Common myeloid progenitor, CD34-positive (primary cell): ENCODE data around the gene HOXA9.

Source experiments
- CTCF ChIA-PET: fragments of 350-600 bp; sonication (Branson Sonifier 250); formaldehyde crosslinking; loops from one replicate; lab custom pipeline; 2021; ENCODE audit warnings: antibody characterized with exemption; lab: Charles Lee
- POLR2A ChIA-PET: fragments of 350-600 bp; sonication (Branson Sonifier 250); formaldehyde crosslinking; loops from one replicate; lab custom pipeline; 2021; ENCODE audit warnings: antibody characterized with exemption; lab: Charles Lee
- DNase-seq, 3 donors: peaks; one replicate each; pipeline versions ENCODE4 v3.0.0 to v3.0.0-alpha.2; 2013
- H3K27ac ChIP-seq, 2 experiments: 1 replicate in 1 of 2; 2 replicates in 1 of 2; pipeline ENCODE4 v1.7.0; 2013; ENCODE audit warnings: inconsistent platforms in 2 of 2, low read length in 2 of 2, mild to moderate bottlenecking in 2 of 2, low read depth in 1 of 2, moderate library complexity in 1 of 2; ENCODE audit not compliant: severe bottlenecking in 2 of 2, insufficient read depth in 1 of 2, poor library complexity in 1 of 2
- H3K27me3 ChIP-seq, 5 experiments: replicated peaks in 2 of 5; 1 replicate in 3 of 5; 2 replicates in 2 of 5; pipeline versions ENCODE4 v1.6.1 to v1.7.0; 2013; ENCODE audit warnings: low read length in 4 of 5, mild to moderate bottlenecking in 2 of 5, moderate library complexity in 2 of 5, inconsistent platforms in 1 of 5; ENCODE audit not compliant: insufficient read depth in 5 of 5, control insufficient read depth in 4 of 5
- H3K36me3 ChIP-seq, 4 experiments: 1 replicate in 2 of 4; 2 replicates in 2 of 4; pipeline versions ENCODE4 v1.6.1 to v1.7.0; 2013; ENCODE audit warnings: low read length in 3 of 4, control low read depth in 1 of 4, mild to moderate bottlenecking in 1 of 4; ENCODE audit not compliant: control insufficient read depth in 4 of 4, insufficient read depth in 4 of 4
- H3K4me1 ChIP-seq, 4 experiments: 1 replicate in 3 of 4; 2 replicates in 1 of 4; pipeline versions ENCODE4 v1.6.1 to v1.7.1; 2013; ENCODE audit warnings: low read length in 3 of 4, mild to moderate bottlenecking in 3 of 4, control low read depth in 1 of 4, inconsistent platforms in 1 of 4, moderate library complexity in 1 of 4; ENCODE audit not compliant: control insufficient read depth in 4 of 4, insufficient read depth in 4 of 4; ENCODE audit errors: control extremely low read depth in 1 of 4
- H3K4me3 ChIP-seq, 7 experiments: 1 replicate in 4 of 7; 2 replicates in 3 of 7; pipeline versions ENCODE4 v1.5.1 to v1.7.0; 2013; ENCODE audit warnings: mild to moderate bottlenecking in 7 of 7, low read length in 6 of 7, moderate library complexity in 6 of 7, inconsistent platforms in 2 of 7, low read depth in 2 of 7, control low read depth in 1 of 7; ENCODE audit not compliant: insufficient read depth in 4 of 7, control insufficient read depth in 1 of 7; ENCODE audit errors: extremely low read depth in 1 of 7
- H3K9me3 ChIP-seq, 5 experiments: 1 replicate in 4 of 5; 2 replicates in 1 of 5; pipeline versions ENCODE4 v1.6.1 to v1.7.1; 2013; ENCODE audit warnings: low read length in 4 of 5, mild to moderate bottlenecking in 2 of 5, inconsistent platforms in 1 of 5, low read depth in 1 of 5, moderate library complexity in 1 of 5; ENCODE audit not compliant: control insufficient read depth in 4 of 5, insufficient read depth in 2 of 5; ENCODE audit errors: control extremely low read depth in 1 of 5
- WGBS: methylation state at CpG from one replicate; pipeline ENCODE4 v1.1.5; 2013; ENCODE audit not compliant: insufficient coverage; 5-methylcytosine and 5-hydroxymethylcytosine counted together

HOXA9 gene

GRCh38 chr7:27125986-27126394 is 39.3 kb downstream of the HOXA9 start:
- Histone ChIP-seq H3K4me1 (peaks cover 0 to 5% (median under 1%) of the 10 kb centered on the region in 4 experiments), H3K4me3 (no peak overlapping the region), H3K9me3 (no peaks in the 10 kb centered on the region), H3K36me3 (peaks cover 3 to 88% (median 63%) of the 10 kb centered on the region in 4 experiments), H3K27ac (no peak overlapping the region), H3K27me3 (no peaks in the 10 kb centered on the region)
- POLR2A ChIA-PET = no interaction called here
- 89% methylated on average over 5 of the region's 5 CpGs for WGBS
- no peak for DNase-seq
- CTCF ChIA-PET = no interaction called here

GRCh38 chr7:27124902-27125689 is 40.2 kb downstream of the HOXA9 start:
- POLR2A ChIA-PET = no interaction called here
- Histone ChIP-seq H3K27ac (no peak overlapping the region), H3K4me3 (no peak overlapping the region), H3K27me3 (no peaks in the 10 kb centered on the region), H3K36me3 (peaks cover 3 to 94% (median 64%) of the 10 kb centered on the region in 4 experiments), H3K4me1 (peaks cover 0 to 5% (median 0%) of the 10 kb centered on the region in 4 experiments), H3K9me3 (no peaks in the 10 kb centered on the region)
- 98% methylated on average over 5 of the region's 8 CpGs for WGBS
- CTCF ChIA-PET = no interaction called here
- no peak for DNase-seq

- WGBS = 94% methylated on average over 36 of the region's 43 CpGs
- Histone ChIP-seq H3K27me3 (no peaks in the 10 kb centered on the region), H3K4me1 (peaks cover 0 to 5% (median 0%) of the 10 kb centered on the region in 4 experiments), H3K36me3 (peaks cover 8 to 94% (median 66%) of the 10 kb centered on the region in 4 experiments), H3K9me3 (no peaks in the 10 kb centered on the region), H3K4me3 (no peak overlapping the region), H3K27ac (no peak overlapping the region)
- DNase-seq = no peak
- POLR2A ChIA-PET = no interaction called here
- CTCF ChIA-PET = no interaction called here
These were observed 41.0 kb downstream of the HOXA9 start for GRCh38 chr7:27124096-27124901.

- Histone ChIP-seq H3K4me3 (no peak overlapping the region), H3K27me3 (no peaks in the 10 kb centered on the region), H3K27ac (no peak overlapping the region), H3K4me1 (peaks cover 0 to 5% (median 0%) of the 10 kb centered on the region in 4 experiments), H3K36me3 (peaks cover 8 to 94% (median 66%) of the 10 kb centered on the region in 4 experiments), H3K9me3 (no peaks in the 10 kb centered on the region)
- 98% methylated on average over 15 of the region's 26 CpGs for WGBS
- POLR2A ChIA-PET = no interaction called here
- CTCF ChIA-PET = no interaction called here
- no peak for DNase-seq
These were observed 41.8 kb downstream of the HOXA9 start for GRCh38 chr7:27123477-27124053.

- WGBS = 91% methylated on average over 14 of the region's 14 CpGs
- Histone ChIP-seq H3K9me3 (no peaks in the 10 kb centered on the region), H3K36me3 (peaks cover 6 to 93% (median 67%) of the 10 kb centered on the region in 4 experiments), H3K27ac (no peak overlapping the region), H3K4me3 (no peak overlapping the region), H3K4me1 (peaks cover 0 to 5% (median 0%) of the 10 kb centered on the region in 4 experiments), H3K27me3 (no peaks in the 10 kb centered on the region)
- ChIA-PET CTCF (no interaction called here), POLR2A (interaction anchor here (0.6 kb wide), 1 partner anchor 11 kb away, joined by 4 read pairs; no protein-coding TSS in a partner anchor)
- DNase-seq = no peak
These were observed 42.3 kb downstream of the HOXA9 start for GRCh38 chr7:27123007-27123476.

- Histone ChIP-seq H3K9me3 (no peaks in the 10 kb centered on the region), H3K27me3 (no peaks in the 10 kb centered on the region), H3K4me3 (no peak overlapping the region), H3K27ac (no peak overlapping the region), H3K4me1 (peaks cover 0 to 5% (median 0%) of the 10 kb centered on the region in 4 experiments), H3K36me3 (peaks cover 6 to 95% (median 74%) of the 10 kb centered on the region in 4 experiments)
- DNase-seq = no peak
- 95% methylated on average over 25 of the region's 42 CpGs for WGBS
- CTCF ChIA-PET = no interaction called here
- POLR2A ChIA-PET = interaction anchor here (0.6 kb wide), 1 partner anchor 12 kb away, joined by 4 read pairs; no protein-coding TSS in a partner anchor
These were observed 43.0 kb downstream of the HOXA9 start for GRCh38 chr7:27122077-27122910.
